ENCODE results near the gene SMIM28.
"Not testable (repeated sequence)": the region's sequence is repeated elsewhere in the genome, so short reads cannot be mapped to it uniquely, and the experiment has no call there.

The SMIM28 gene

GRCh38 chr6:138377844-138378243, at the start of gene SMIM28:
Gene SMIM28 (plus strand): TSS chr6:138377905. CDS start chr6:138378073, 168 bp downstream.
- no peak for DNase-seq

GRCh38 chr6:138328210-138328609, 49.5 kb upstream of the SMIM28 start:
- no peak for DNase-seq

GRCh38 chr6:138330763-138331162, 46.9 kb upstream of the SMIM28 start:
- no peak for DNase-seq

- DNase-seq = no peak
These were observed 46.3 kb upstream of the SMIM28 start for GRCh38 chr6:138331444-138331843.

- DNase-seq = no peak
These were observed 45.7 kb upstream of the SMIM28 start for GRCh38 chr6:138331984-138332383.

- DNase-seq = no peak
These were observed 43.7 kb upstream of the SMIM28 start for GRCh38 chr6:138334000-138334399.

GRCh38 chr6:138334963-138335362, 42.7 kb upstream of the SMIM28 start:
- no peak for DNase-seq

- no peak for DNase-seq
These were observed 41.5 kb upstream of the SMIM28 start for GRCh38 chr6:138336221-138336620.

GRCh38 chr6:138337076-138337475, 40.6 kb upstream of the SMIM28 start:
- DNase-seq = no peak

GRCh38 chr6:138339024-138339423, 38.7 kb upstream of the SMIM28 start:
- DNase-seq = no peak

GRCh38 chr6:138341176-138341575, 36.5 kb upstream of the SMIM28 start:
- DNase-seq = no peak

- DNase-seq = no peak
These were observed 34.6 kb upstream of the SMIM28 start for GRCh38 chr6:138343112-138343511.

- DNase-seq = no peak
These were observed 32.0 kb upstream of the SMIM28 start for GRCh38 chr6:138345565-138346285.

GRCh38 chr6:138346302-138347195, 31.2 kb upstream of the SMIM28 start:
- no peak for DNase-seq

- no peak for DNase-seq
These were observed 29.8 kb upstream of the SMIM28 start for GRCh38 chr6:138347864-138348263.

- DNase-seq = no peak
These were observed 27.8 kb upstream of the SMIM28 start for GRCh38 chr6:138349891-138350290.

GRCh38 chr6:138357928-138358327, 19.8 kb upstream of the SMIM28 start:
- no peak for DNase-seq

- DNase-seq = not testable (repeated sequence)
These were observed 9.0 kb upstream of the SMIM28 start for GRCh38 chr6:138368684-138369083.

GRCh38 chr6:138370631-138371451, 6.9 kb upstream of the SMIM28 start:
- DNase-seq = no peak

GRCh38 chr6:138371452-138371711, 6.3 kb upstream of the SMIM28 start:
- no peak for DNase-seq

- DNase-seq = no peak
These were observed 6.0 kb upstream of the SMIM28 start for GRCh38 chr6:138371720-138372119.

GRCh38 chr6:138372711-138373463, 4.8 kb upstream of the SMIM28 start:
- no peak for DNase-seq

GRCh38 chr6:138374230-138374629, 3.5 kb upstream of the SMIM28 start:
- no peak for DNase-seq
